IMR-90 (cell line): ENCODE measurements around the gene ADGRD2. TPM values are rescaled to one million over a fixed set of nuclear protein-coding genes. Genes with fewer than 3 reads are reported as not detected.

Source experiments
- ATAC-seq: fragments of 200-7000 bp; cut with Tn5 transposase; 2 replicates; pipeline ENCODE4 v1.9.1; 2020; ENCODE audit warnings: low read depth, mild to moderate bottlenecking, moderate library complexity
- BruUV-seq: library from RNA; stranded (reverse); fragments of 400-500 nt; replicated peaks from 2 replicates; lab custom pipeline; 2021; lab: Mats Ljungman, UMichigan
- CTCF ChIA-PET: fragments of 300-600 bp; formaldehyde crosslinking; extraction: SDS; loops from one replicate; lab custom pipeline; 2021; ENCODE audit warnings: antibody characterized with exemption; lab: Yijun Ruan, JAX
- POLR2A ChIA-PET: fragments of 300-600 bp; sonication (Branson Sonifier 250); formaldehyde crosslinking; loops from one replicate; lab custom pipeline; 2022; ENCODE audit warnings: antibody characterized with exemption; ENCODE audit not compliant: unreplicated experiment; lab: Charles Lee
- DNase-seq: peaks from one replicate; pipeline ENCODE4 v3.0.0; 2013
- H2AFZ ChIP-seq: replicated peaks from 2 replicates; pipeline ENCODE3; 2013; ENCODE audit warnings: low read length, mild to moderate bottlenecking; ENCODE audit not compliant: poor library complexity
- H2AK5ac ChIP-seq: 2 replicates; pipeline ENCODE4 v1.6.1; 2013; ENCODE audit warnings: low read depth, low read length, inconsistent platforms
- H2AK9ac ChIP-seq: replicated peaks from 2 replicates; pipeline ENCODE3; 2013; ENCODE audit warnings: mild to moderate bottlenecking, low read depth, low read length, moderate library complexity; ENCODE audit not compliant: poor library complexity
- H2BK120ac ChIP-seq: 2 replicates; pipeline ENCODE4 v1.6.1; 2013; ENCODE audit warnings: low read depth, low read length, inconsistent platforms
- H2BK15ac ChIP-seq: 3 replicates; pipeline ENCODE4 v1.6.1; 2013; ENCODE audit warnings: low read depth, low read length, inconsistent platforms
- H2BK20ac ChIP-seq: 2 replicates; pipeline ENCODE4 v1.6.1; 2013; ENCODE audit warnings: low read depth, mild to moderate bottlenecking, inconsistent platforms, low read length, moderate library complexity
- H2BK5ac ChIP-seq: 2 replicates; pipeline ENCODE4 v1.6.1; 2013; ENCODE audit warnings: mild to moderate bottlenecking, low read depth, low read length, inconsistent platforms; ENCODE audit not compliant: poor library complexity, severe bottlenecking
- H3K14ac ChIP-seq: replicated peaks from 2 replicates; pipeline ENCODE4 v1.6.1; 2013; ENCODE audit warnings: low read depth, low read length, inconsistent platforms
- H3K18ac ChIP-seq: 2 replicates; pipeline ENCODE4 v1.6.1; 2013; ENCODE audit warnings: low read depth, low read length, control low read depth
- H3K23ac ChIP-seq: 2 replicates; pipeline ENCODE4 v1.6.1; 2013; ENCODE audit warnings: low read depth, low read length, inconsistent platforms
- H3K27ac ChIP-seq: 2 replicates; pipeline ENCODE4 v1.5.1; 2013; ENCODE audit warnings: mild to moderate bottlenecking, control low read depth, low read length; ENCODE audit not compliant: insufficient read depth
- H3K27me3 ChIP-seq: 2 replicates; pipeline ENCODE4 v1.6.1; 2013; ENCODE audit warnings: low read length; ENCODE audit not compliant: control insufficient read depth, insufficient read depth
- H3K36me3 ChIP-seq: 2 replicates; pipeline ENCODE4 v1.6.1; 2013; ENCODE audit warnings: low read length, mixed read lengths; ENCODE audit not compliant: control insufficient read depth, insufficient read depth
- H3K4ac ChIP-seq: 2 replicates; pipeline ENCODE4 v1.6.1; 2013; ENCODE audit warnings: low read depth, low read length, inconsistent platforms
- H3K4me1 ChIP-seq: 2 replicates; pipeline ENCODE4 v1.6.1; 2013; ENCODE audit warnings: low read length, mixed read lengths; ENCODE audit not compliant: control insufficient read depth, insufficient read depth
- H3K4me2 ChIP-seq: 2 replicates; pipeline ENCODE4 v1.6.1; 2013; ENCODE audit warnings: low read depth, mild to moderate bottlenecking, control low read depth, low read length, moderate library complexity
- H3K4me3 ChIP-seq: 2 replicates; pipeline ENCODE4 v1.5.1; 2013; ENCODE audit warnings: low read depth, mild to moderate bottlenecking, control low read depth, low read length, moderate library complexity; ENCODE audit not compliant: insufficient read depth
- H3K56ac ChIP-seq: 2 replicates; pipeline ENCODE4 v1.6.1; 2013; ENCODE audit warnings: low read length, inconsistent platforms; ENCODE audit not compliant: insufficient read depth; ENCODE audit errors: extremely low read depth
- H3K79me1 ChIP-seq, 2 experiments: 2 replicates each; pipeline ENCODE4 v1.6.1; 2013; ENCODE audit warnings: low read length in 2 of 2, inconsistent platforms in 1 of 2, low read depth in 1 of 2
- H3K9ac ChIP-seq: 2 replicates; pipeline ENCODE4 v1.6.1; 2013; ENCODE audit warnings: low read depth, low read length, control low read depth
- H3K9me1 ChIP-seq: 2 replicates; pipeline ENCODE4 v1.6.1; 2013; ENCODE audit warnings: low read length, inconsistent platforms; ENCODE audit not compliant: insufficient read depth
- H3K9me3 ChIP-seq: 2 replicates; pipeline ENCODE4 v1.6.1; 2013; ENCODE audit warnings: low read length; ENCODE audit not compliant: control insufficient read depth, insufficient read depth
- H4K20me1 ChIP-seq: 2 replicates; pipeline ENCODE4 v1.6.1; 2013; ENCODE audit warnings: low read length, inconsistent platforms; ENCODE audit not compliant: insufficient read depth
- H4K5ac ChIP-seq: 2 replicates; pipeline ENCODE4 v1.6.1; 2013; ENCODE audit warnings: mild to moderate bottlenecking, low read depth, low read length, control low read depth
- H4K8ac ChIP-seq, 2 experiments: 2 replicates each; pipeline ENCODE4 v1.6.1; 2013; ENCODE audit warnings: low read depth in 2 of 2, low read length in 2 of 2, control low read depth in 1 of 2, inconsistent platforms in 1 of 2
- H4K91ac ChIP-seq: 2 replicates; pipeline ENCODE4 v1.6.1; 2013; ENCODE audit warnings: low read depth, low read length, inconsistent platforms; ENCODE audit not compliant: insufficient read depth
- BHLHE40 ChIP-seq: fragments of 150-350 bp; IDR thresholded peaks from 2 replicates; pipeline ENCODE4 v1.6.1; 2016; ENCODE audit warnings: mild to moderate bottlenecking, low read depth, low read length
- CEBPB ChIP-seq: IDR thresholded peaks from 2 replicates; pipeline ENCODE4 v1.6.1; 2012; ENCODE audit warnings: low read depth, low read length, improper control_type of control experiment
- CHD1 ChIP-seq: IDR thresholded peaks from 2 replicates; pipeline ENCODE4 v1.6.1; 2012; ENCODE audit warnings: low read depth, low read length, improper control_type of control experiment
- FOS ChIP-seq: fragments of 150-350 bp; IDR thresholded peaks from 2 replicates; pipeline ENCODE4 v1.6.1; 2016; ENCODE audit warnings: low read depth, low read length
- MAFK ChIP-seq: IDR thresholded peaks from 2 replicates; pipeline ENCODE4 v1.6.1; 2012; ENCODE audit warnings: low read depth, low read length, improper control_type of control experiment
- MAZ ChIP-seq: IDR thresholded peaks from 2 replicates; pipeline ENCODE4 v1.6.1; 2012; ENCODE audit warnings: low read depth, mild to moderate bottlenecking, low read length, improper control_type of control experiment, moderate library complexity, borderline replicate concordance
- MXI1 ChIP-seq: IDR thresholded peaks from 2 replicates; pipeline ENCODE4 v1.6.1; 2012; ENCODE audit warnings: low read depth, mild to moderate bottlenecking, low read length, moderate library complexity, borderline replicate concordance
- NFE2L2 ChIP-seq: fragments of 150-350 bp; IDR thresholded peaks from 2 replicates; pipeline ENCODE4 v1.6.1; 2016; ENCODE audit warnings: low read depth, mild to moderate bottlenecking, low read length
- POLR2A ChIP-seq: IDR thresholded peaks from 2 replicates; pipeline ENCODE4 v1.6.1; 2012; ENCODE audit warnings: mild to moderate bottlenecking, low read depth, low read length
- RAD21 ChIP-seq: IDR thresholded peaks from 2 replicates; pipeline ENCODE4 v1.6.1; 2012; ENCODE audit warnings: low read length, improper control_type of control experiment
- RCOR1 ChIP-seq: IDR thresholded peaks from 2 replicates; pipeline ENCODE4 v1.6.1; 2012; ENCODE audit warnings: mild to moderate bottlenecking, low read length, improper control_type of control experiment; ENCODE audit not compliant: insufficient replicate concordance
- RFX5 ChIP-seq: IDR thresholded peaks from 2 replicates; pipeline ENCODE4 v1.8.0; 2012; ENCODE audit warnings: low read depth, mild to moderate bottlenecking, low read length, moderate library complexity
- SMC3 ChIP-seq: fragments of 150-350 bp; IDR thresholded peaks from 2 replicates; pipeline ENCODE4 v1.6.1; 2016; ENCODE audit warnings: low read depth, mild to moderate bottlenecking, antibody characterized with exemption, low read length, moderate library complexity
- WGBS, 2 experiments: methylation state at CpG; one replicate each; pipeline versions ENCODE4 v1.1.5 to v1.1.7; 2013; ENCODE audit warnings: missing lambda C conversion rate in 2 of 2; ENCODE audit not compliant: insufficient read length in 1 of 2; ENCODE audit errors: extremely low coverage in 2 of 2; 5-methylcytosine and 5-hydroxymethylcytosine counted together
- dilution Hi-C: fragments of 300-500 bp; cut with HindIII; formaldehyde crosslinking; loops from one replicate; pipeline ENCODE4 v1.14.3; 2018; ENCODE audit warnings: low sequenced_read_pairs; ENCODE audit not compliant: unreplicated experiment
- in situ Hi-C: fragments of 300-500 bp; cut with MboI; formaldehyde crosslinking; loops from 3 replicates; pipeline ENCODE4 v1.14.3; 2019; ENCODE audit warnings: low sequenced_read_pairs, inconsistent platforms, mixed read lengths
- intact Hi-C: fragments of 100-400 bp; cut with micrococcal nuclease; formaldehyde crosslinking; loops from 2 replicates; pipeline ENCODE4 v1.10.0; 2022
- polyA plus RNA-seq, 3 experiments: library from polyadenylated mRNA; depleted of rRNA; stranded (reverse); fragments of >200 nt; gene quantifications; 2 replicates each; pipeline ENCODE4 v1.2.3, GENCODE V29; 2012; ENCODE audit warnings: low replicate concordance in 1 of 3
- total RNA-seq: library from RNA; depleted of rRNA; stranded (reverse); fragments of >200 nt; gene quantifications from 2 replicates; pipeline ENCODE4 v1.2.3, GENCODE V29; 2012
- TF ChIP-seq, protein P1 (sequence below): fragments of 150-350 bp; IDR thresholded peaks from 2 replicates; pipeline ENCODE4 v1.6.1; 2016; ENCODE audit warnings: low read depth, mild to moderate bottlenecking, low read length, moderate library complexity, borderline replicate concordance
- TF ChIP-seq, protein P2 (sequence below): fragments of 150-350 bp; IDR thresholded peaks from 2 replicates; pipeline ENCODE4 v1.6.1; 2017; ENCODE audit warnings: mild to moderate bottlenecking, antibody characterized with exemption, low read length, low read depth
- TF ChIP-seq, protein P3 (sequence below): conservative IDR thresholded peaks from 2 replicates; pipeline ENCODE4 v1.5.1; 2012; ENCODE audit warnings: mild to moderate bottlenecking, low read depth, low read length, improper control_type of control experiment

Gene ADGRD2
- total and polyA plus RNA-seq, 2 of the 4 experiments (the other 2 are of a cell fraction), result not detected

DNA sequence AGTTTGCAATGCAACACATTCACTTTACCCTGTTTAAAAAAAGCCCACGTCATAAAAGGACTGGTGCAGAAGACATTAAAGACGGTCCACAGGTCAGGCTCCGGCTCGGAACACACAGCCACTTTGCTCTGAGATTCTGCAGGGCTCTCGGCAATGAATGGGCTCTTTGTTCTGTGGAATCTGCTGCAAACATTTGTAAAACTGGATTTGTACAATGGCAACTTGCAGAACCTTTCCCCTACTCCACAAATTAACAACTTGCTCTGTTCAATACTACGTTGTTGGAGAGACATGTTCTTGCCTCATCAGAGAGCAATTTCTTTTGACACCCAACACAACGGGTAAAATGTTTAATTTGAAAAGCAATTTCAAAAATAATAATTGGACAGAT, 70.0 kb downstream of the ADGRD2 start:
- peaks cover 30% of the 10 kb centered on the region for H3K27me3 ChIP-seq
- H3K9me1 ChIP-seq, result peaks cover 3% of the 10 kb centered on the region; the same call in 1 of the 2 replicates
- DNase-seq (no peak), ATAC-seq (no peak)
- no TSS peak for BruUV-seq
- H3K56ac ChIP-seq, result no peak overlapping the region
- H3K4me1 ChIP-seq, result peaks cover 4% of the 10 kb centered on the region
- no peak overlapping the region for H3K27ac ChIP-seq
- CTCF ChIA-PET, result no interaction called here
- H2BK120ac ChIP-seq, result no peak overlapping the region
- H3K23ac ChIP-seq, result no peak overlapping the region
- no peak overlapping the region for H4K5ac ChIP-seq
- H2BK20ac ChIP-seq, result no peak overlapping the region
- H3K79me1 ChIP-seq, result no peaks in the 10 kb centered on the region
- 100% methylated on average over 1 of the region's 7 CpGs; no CpG with 5 or more reads in 1 of the 2 experiments for WGBS, 2 experiments
- no peak overlapping the region for H4K91ac ChIP-seq
- intact Hi-C loops (no loop called here), dilution Hi-C loops (no loop called here), in situ Hi-C loops (no loop called here)
- H2AK5ac ChIP-seq, result no peak overlapping the region
- TF ChIP-seq MAFK (no peak), RAD21 (no peak), CHD1 (no peak), MAZ (no peak), BHLHE40 (no peak), RCOR1 (no peak), SMC3 (no peak), FOS (no peak), NFE2L2 (no peak), POLR2A (no peak), RFX5 (no peak), MXI1 (no peak), CEBPB (no peak)
- TF ChIP-seq, protein P1, sequence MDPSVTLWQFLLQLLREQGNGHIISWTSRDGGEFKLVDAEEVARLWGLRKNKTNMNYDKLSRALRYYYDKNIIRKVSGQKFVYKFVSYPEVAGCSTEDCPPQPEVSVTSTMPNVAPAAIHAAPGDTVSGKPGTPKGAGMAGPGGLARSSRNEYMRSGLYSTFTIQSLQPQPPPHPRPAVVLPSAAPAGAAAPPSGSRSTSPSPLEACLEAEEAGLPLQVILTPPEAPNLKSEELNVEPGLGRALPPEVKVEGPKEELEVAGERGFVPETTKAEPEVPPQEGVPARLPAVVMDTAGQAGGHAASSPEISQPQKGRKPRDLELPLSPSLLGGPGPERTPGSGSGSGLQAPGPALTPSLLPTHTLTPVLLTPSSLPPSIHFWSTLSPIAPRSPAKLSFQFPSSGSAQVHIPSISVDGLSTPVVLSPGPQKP, result no peak
- TF ChIP-seq, protein P2, sequence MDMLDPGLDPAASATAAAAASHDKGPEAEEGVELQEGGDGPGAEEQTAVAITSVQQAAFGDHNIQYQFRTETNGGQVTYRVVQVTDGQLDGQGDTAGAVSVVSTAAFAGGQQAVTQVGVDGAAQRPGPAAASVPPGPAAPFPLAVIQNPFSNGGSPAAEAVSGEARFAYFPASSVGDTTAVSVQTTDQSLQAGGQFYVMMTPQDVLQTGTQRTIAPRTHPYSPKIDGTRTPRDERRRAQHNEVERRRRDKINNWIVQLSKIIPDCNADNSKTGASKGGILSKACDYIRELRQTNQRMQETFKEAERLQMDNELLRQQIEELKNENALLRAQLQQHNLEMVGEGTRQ, result no peak
- TF ChIP-seq, protein P3, sequence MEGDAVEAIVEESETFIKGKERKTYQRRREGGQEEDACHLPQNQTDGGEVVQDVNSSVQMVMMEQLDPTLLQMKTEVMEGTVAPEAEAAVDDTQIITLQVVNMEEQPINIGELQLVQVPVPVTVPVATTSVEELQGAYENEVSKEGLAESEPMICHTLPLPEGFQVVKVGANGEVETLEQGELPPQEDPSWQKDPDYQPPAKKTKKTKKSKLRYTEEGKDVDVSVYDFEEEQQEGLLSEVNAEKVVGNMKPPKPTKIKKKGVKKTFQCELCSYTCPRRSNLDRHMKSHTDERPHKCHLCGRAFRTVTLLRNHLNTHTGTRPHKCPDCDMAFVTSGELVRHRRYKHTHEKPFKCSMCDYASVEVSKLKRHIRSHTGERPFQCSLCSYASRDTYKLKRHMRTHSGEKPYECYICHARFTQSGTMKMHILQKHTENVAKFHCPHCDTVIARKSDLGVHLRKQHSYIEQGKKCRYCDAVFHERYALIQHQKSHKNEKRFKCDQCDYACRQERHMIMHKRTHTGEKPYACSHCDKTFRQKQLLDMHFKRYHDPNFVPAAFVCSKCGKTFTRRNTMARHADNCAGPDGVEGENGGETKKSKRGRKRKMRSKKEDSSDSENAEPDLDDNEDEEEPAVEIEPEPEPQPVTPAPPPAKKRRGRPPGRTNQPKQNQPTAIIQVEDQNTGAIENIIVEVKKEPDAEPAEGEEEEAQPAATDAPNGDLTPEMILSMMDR, result no peak
- H2AFZ ChIP-seq, result no peak overlapping the region
- H2BK5ac ChIP-seq, result no peak overlapping the region
- no peak overlapping the region for H2AK9ac ChIP-seq
- H2BK15ac ChIP-seq, result no peak overlapping the region
- no peak overlapping the region for H3K4me2 ChIP-seq
- H3K4me3 ChIP-seq, result no peak overlapping the region
- POLR2A ChIA-PET, result no interaction called here
- H3K9me3 ChIP-seq, result no peaks in the 10 kb centered on the region
- no peak overlapping the region for H3K9ac ChIP-seq
- no peak overlapping the region for H3K14ac ChIP-seq
- no peak overlapping the region for H3K18ac ChIP-seq
- no peaks in the 10 kb centered on the region for H3K36me3 ChIP-seq
- H4K20me1 ChIP-seq, result no peaks in the 10 kb centered on the region
- no peak overlapping the region for H3K4ac ChIP-seq
- no peak overlapping the region for H4K8ac ChIP-seq
